Measurements from ENCODE around the gene SDHB. TPM values are rescaled to one million over a fixed set of nuclear protein-coding genes. Genes with fewer than 3 reads are reported as not detected.

SDHB gene
- total and polyA plus RNA-seq, 7 donors: 190 to 452 (median 266) TPM

GRCh38 chr1:17013491-17014320 lies 40.1 kb downstream of the SDHB start:
- ATAC-seq (no peak), DNase-seq (no peak)
- H3K27ac ChIP-seq: no peak overlapping the region
- H3K36me3 ChIP-seq (ENCODE audit: insufficient read depth in 1 of 2, low read depth in 1 of 2): peaks cover 0 to 11% of the 10 kb centered on the region in 2 donors
- H3K4me3 ChIP-seq: no peak overlapping the region
- H3K27me3 ChIP-seq (ENCODE audit: insufficient read depth in 3 of 3, low read length in 2 of 3): no peaks in the 10 kb centered on the region
- H3K4me1 ChIP-seq: peaks cover 11% of the 10 kb centered on the region
- intact Hi-C loops (cut with DNase I): no loop called here
- 71 to 80% (median 73%) methylated on average over 13 of the region's 13 CpGs for WGBS, 3 donors
- no peak for TF ChIP-seq CTCF (IDR thresholded peaks at IDR 0.05)
- no peaks in the 10 kb centered on the region for H3K9me3 ChIP-seq

GRCh38 chr1:17012775-17013490 lies 40.9 kb downstream of the SDHB start:
- Histone ChIP-seq H3K4me1 (peaks cover 11% of the 10 kb centered on the region), H3K4me3 (no peak overlapping the region), H3K27ac (no peak overlapping the region), H3K9me3 (no peaks in the 10 kb centered on the region), H3K27me3 (ENCODE audit: insufficient read depth in 3 of 3, low read length in 2 of 3) (no peaks in the 10 kb centered on the region), H3K36me3 (ENCODE audit: insufficient read depth in 1 of 2, low read depth in 1 of 2) (peaks cover 0 to 4% of the 10 kb centered on the region in 2 donors)
- DNase-seq (peak in 1 of 2 donors; percentile 15), ATAC-seq (no peak)
- no peak for TF ChIP-seq CTCF (IDR thresholded peaks at IDR 0.05)
- WGBS, 3 donors: 57 to 62% (median 58%) methylated on average over 9 of the region's 9 CpGs
- intact Hi-C loops (cut with DNase I): no loop called here

GRCh38 chr1:17011439-17012307 lies 42.2 kb downstream of the SDHB start, which contains the start of gene ATP13A2:
TSS of gene ATP13A2 (minus strand) at chr1:17011928. CDS start at chr1:17011738, 190 bp downstream.
- Histone ChIP-seq H3K27ac (peak within 1 kb of the TSS; percentile 46), H3K4me1 (peaks cover 11% of the 10 kb centered on the region), H3K9me3 (no peaks in the 10 kb centered on the region), H3K4me3 (peak within 1 kb of the TSS; percentile 97), H3K27me3 (ENCODE audit: insufficient read depth in 3 of 3, low read length in 2 of 3) (no peaks in the 10 kb centered on the region), H3K36me3 (ENCODE audit: insufficient read depth in 1 of 2, low read depth in 1 of 2) (no peaks in the 10 kb centered on the region)
- ATAC-seq: peak; percentile 93 to 96 (median 94)
- no peak for TF ChIP-seq CTCF (IDR thresholded peaks at IDR 0.05)
- intact Hi-C loops (cut with DNase I): no loop called here
- DNase-seq: peak; percentile 82 to 87
- WGBS, 3 donors: 1 to 2% (median 1%) methylated on average over 43 to 94 of the region's 94 CpGs

- intact Hi-C loops (cut with DNase I): no loop called here
- no peaks in the 10 kb centered on the region for H3K27me3 ChIP-seq (ENCODE audit: insufficient read depth in 3 of 3, low read length in 2 of 3)
- no peak overlapping the region for H3K27ac ChIP-seq
- no peaks in the 10 kb centered on the region for H3K36me3 ChIP-seq (ENCODE audit: insufficient read depth in 1 of 2, low read depth in 1 of 2)
- DNase-seq: no peak
- H3K4me1 ChIP-seq: peaks cover 11% of the 10 kb centered on the region
- no peak for TF ChIP-seq CTCF (IDR thresholded peaks at IDR 0.05)
- no peaks in the 10 kb centered on the region for H3K9me3 ChIP-seq
- 1% methylated on average over 14 to 15 of the region's 15 CpGs for WGBS, 3 donors
- H3K4me3 ChIP-seq: peak overlapping the region; percentile 97
- ATAC-seq: peak in 3 of 4 donors; percentile 4 to 10 (median 9)
These were observed 42.8 kb downstream of the SDHB start for GRCh38 chr1:17011092-17011438.

All from psoas muscle (tissue), 8 donors.